SU-DHL-6 (cell line): ENCODE measurements around the gene CHIC2.

Experiments
- H2AFZ ChIP-seq: fragments of 200-600 bp; sonication (generic); 2 replicates; pipeline ENCODE4 v1.6.1; 2014; ENCODE audit warnings: low read depth, mild to moderate bottlenecking, moderate library complexity, mixed read lengths, antibody characterized with exemption, low read length; ENCODE audit not compliant: severe bottlenecking
- H3F3A ChIP-seq: fragments of 200-600 bp; shearing (Covaris generic); 2 replicates; pipeline ENCODE4 v1.6.0; 2016; ENCODE audit warnings: antibody characterized with exemption, mild to moderate bottlenecking; ENCODE audit not compliant: insufficient read depth
- H3K27ac ChIP-seq: fragments of 200-600 bp; sonication (generic); 2 replicates; pipeline ENCODE4 v1.5.1; 2016; ENCODE audit warnings: low read depth, mild to moderate bottlenecking, low read length, moderate library complexity, mixed read lengths
- H3K27me3 ChIP-seq: fragments of 200-600 bp; sonication (generic), shearing (Covaris generic); 2 replicates; pipeline ENCODE4 v1.6.0; 2014; ENCODE audit warnings: mild to moderate bottlenecking, low read length
- H3K36me3 ChIP-seq: fragments of 200-600 bp; sonication (generic); 2 replicates; pipeline ENCODE4 v1.6.1; 2014; ENCODE audit warnings: mild to moderate bottlenecking, low read length, mixed read lengths
- H3K4me2 ChIP-seq: fragments of 300-600, 200-600 bp; shearing (Covaris generic), sonication (generic); 2 replicates; pipeline ENCODE4 v1.6.0; 2014; ENCODE audit warnings: low read length, low read depth, mild to moderate bottlenecking; ENCODE audit not compliant: poor library complexity, severe bottlenecking
- H3K4me3 ChIP-seq: fragments of 200-600 bp; sonication (generic); 2 replicates; pipeline ENCODE4 v1.5.1; 2014; ENCODE audit warnings: antibody characterized with exemption, low read length, mild to moderate bottlenecking, mixed read lengths; ENCODE audit not compliant: insufficient read depth, poor library complexity, severe bottlenecking
- H3K79me2 ChIP-seq: fragments of 200-600 bp; sonication (generic); 2 replicates; pipeline ENCODE4 v1.6.1; 2014; ENCODE audit warnings: mild to moderate bottlenecking, low read length, moderate library complexity; ENCODE audit not compliant: insufficient read depth
- H3K9ac ChIP-seq: fragments of 200-600 bp; sonication (generic); 2 replicates; pipeline ENCODE4 v1.7.0; 2014; ENCODE audit warnings: mild to moderate bottlenecking, low read length
- H3K9me2 ChIP-seq: fragments of 200-600 bp; sonication (generic); replicated peaks from 2 replicates; pipeline ENCODE4 v1.6.1; 2014; ENCODE audit warnings: low read length; ENCODE audit not compliant: insufficient read depth
- H3K9me3 ChIP-seq: fragments of 200-600 bp; sonication (generic); 2 replicates; pipeline ENCODE4 v1.6.1; 2014; ENCODE audit warnings: low read length, mixed read lengths; ENCODE audit not compliant: insufficient read depth
- H4K20me1 ChIP-seq: fragments of 200-600 bp; sonication (generic); 2 replicates; pipeline ENCODE4 v1.6.1; 2014; ENCODE audit warnings: low read depth, mild to moderate bottlenecking, antibody characterized with exemption, low read length, moderate library complexity, mixed read lengths
- CTCF ChIP-seq: fragments of 200-600 bp; sonication (generic); IDR thresholded peaks from one replicate; pipeline ENCODE4 v1.5.1; 2017; ENCODE audit warnings: antibody characterized with exemption, mild to moderate bottlenecking, low read length, moderate library complexity; ENCODE audit not compliant: insufficient read depth, poor library complexity, severe bottlenecking
- EZH2phosphoT487 ChIP-seq: fragments of 200-600 bp; sonication (generic), shearing (Covaris generic); conservative IDR thresholded peaks from 2 replicates; pipeline ENCODE4 v1.6.1; 2018; ENCODE audit warnings: mild to moderate bottlenecking, antibody characterized with exemption, low read length, moderate library complexity, mixed read lengths

Gene CHIC2

GRCh38 chr4:54060116-54060515 lies 4.3 kb downstream of the CHIC2 start:
- no peaks in the 10 kb centered on the region for H3K36me3 ChIP-seq
- H3K27ac ChIP-seq: no peak overlapping the region
- no peaks in the 10 kb centered on the region for H3K27me3 ChIP-seq
- no peaks in the 10 kb centered on the region for H3K9me2 ChIP-seq
- H3K9ac ChIP-seq: no peak overlapping the region
- H3K4me2 ChIP-seq: peak overlapping the region; percentile 88
- H3K4me3 ChIP-seq: no peak overlapping the region
- H2AFZ ChIP-seq: no peak overlapping the region
- peaks cover 5% of the 10 kb centered on the region; the same call in 1 of the 2 replicates for H3F3A ChIP-seq
- no peaks in the 10 kb centered on the region for H4K20me1 ChIP-seq
- H3K9me3 ChIP-seq: no peaks in the 10 kb centered on the region
- peaks cover 87% of the 10 kb centered on the region for H3K79me2 ChIP-seq
- TF ChIP-seq CTCF: no peak

GRCh38 chr4:54058171-54058570 lies 6.2 kb downstream of the CHIC2 start:
- Histone ChIP-seq H3K4me3 (no peak overlapping the region), H3K9me2 (no peaks in the 10 kb centered on the region), H4K20me1 (no peaks in the 10 kb centered on the region), H3K9ac (no peak overlapping the region), H3K9me3 (no peaks in the 10 kb centered on the region), H3K27me3 (no peaks in the 10 kb centered on the region), H3K4me2 (peak overlapping the region; percentile 24), H3F3A (peaks cover 5% of the 10 kb centered on the region; the same call in 1 of the 2 replicates), H3K27ac (no peak overlapping the region), H3K79me2 (peaks cover 86% of the 10 kb centered on the region), H2AFZ (no peak overlapping the region), H3K36me3 (no peaks in the 10 kb centered on the region)
- TF ChIP-seq CTCF (no peak), EZH2phosphoT487 (no peak)

GRCh38 chr4:54056360-54056759 lies 8.0 kb downstream of the CHIC2 start:
- TF ChIP-seq EZH2phosphoT487 (no peak), CTCF (no peak)
- Histone ChIP-seq H3K9me3 (no peaks in the 10 kb centered on the region), H3K9me2 (no peaks in the 10 kb centered on the region), H3K79me2 (peaks cover 84% of the 10 kb centered on the region), H3K4me2 (peak overlapping the region; percentile 15), H3K36me3 (0 out of 2 replicates have a peak, but pooled peaks cover 2% of the 10 kb centered on the region), H3F3A (peaks cover 5% of the 10 kb centered on the region; the same call in 1 of the 2 replicates), H3K27me3 (no peaks in the 10 kb centered on the region), H4K20me1 (no peaks in the 10 kb centered on the region), H3K27ac (no peak overlapping the region), H3K9ac (no peak overlapping the region), H2AFZ (no peak overlapping the region), H3K4me3 (no peak overlapping the region)
